GM18519 (cell line): Measurements from ENCODE around the gene ANAPC10.

ENCODE experiments used
- ATAC-seq: cut with Tn5 transposase; IDR thresholded peaks from one replicate; pipeline ENCODE4 v1.9.1; 2021; ENCODE audit warnings: mild to moderate bottlenecking, moderate library complexity; ENCODE audit not compliant: unreplicated experiment, low FRiP score

ANAPC10 gene

DNA sequence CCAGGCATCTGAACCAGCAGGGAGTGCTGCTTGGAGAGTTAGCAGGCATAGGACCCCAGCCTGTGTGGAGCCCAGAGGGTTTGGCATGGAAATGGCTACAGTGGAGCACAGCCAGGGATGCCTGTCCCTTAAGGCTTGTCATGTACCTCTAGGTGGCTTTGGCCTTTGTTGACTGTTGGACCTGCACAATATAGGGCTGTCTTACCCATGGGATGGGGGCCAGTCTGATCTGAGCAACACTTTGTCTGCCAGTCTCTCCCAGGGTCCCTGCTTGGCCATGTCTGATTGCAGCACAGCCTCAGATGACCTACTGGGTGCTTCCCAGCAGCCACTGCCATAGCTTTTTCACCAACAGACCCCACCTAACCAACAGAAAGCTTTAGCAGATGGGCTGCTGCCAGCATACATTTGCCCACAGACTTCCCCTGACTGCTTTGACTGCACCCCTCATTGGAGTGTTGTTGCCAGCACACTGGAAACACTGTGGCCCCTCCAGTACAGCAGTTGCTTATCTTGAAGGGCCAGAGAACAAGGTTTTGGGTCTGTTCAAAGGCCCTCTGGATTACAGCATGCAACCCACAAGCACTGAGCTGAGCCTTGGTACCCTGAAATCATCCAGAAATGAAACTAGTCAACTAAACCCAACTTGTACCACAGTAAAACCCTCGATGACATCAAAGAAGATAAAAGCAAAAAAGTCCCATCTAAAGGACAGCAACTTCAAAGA is 22.1 kb downstream of the ANAPC10 start:
- ATAC-seq = no peak

DNA sequence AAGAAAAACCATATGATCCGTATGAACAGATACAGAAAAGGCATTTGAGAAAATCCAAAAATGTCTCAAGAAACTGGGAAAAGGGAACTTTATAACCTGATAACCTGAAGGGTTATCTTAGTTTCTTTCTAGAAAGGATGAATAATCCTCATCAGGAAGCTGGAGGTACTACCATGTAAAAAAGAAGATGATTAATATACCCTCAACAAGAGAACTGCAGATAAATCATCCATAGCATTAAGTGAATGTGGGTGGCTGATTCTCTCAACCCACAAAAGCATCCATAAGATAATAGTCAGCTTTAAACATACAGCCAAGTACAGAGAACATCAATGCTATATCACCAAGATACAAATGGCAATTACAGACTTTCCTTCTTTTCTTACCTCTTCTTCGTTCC is 26.4 kb downstream of the ANAPC10 start:
- no peak for ATAC-seq

DNA sequence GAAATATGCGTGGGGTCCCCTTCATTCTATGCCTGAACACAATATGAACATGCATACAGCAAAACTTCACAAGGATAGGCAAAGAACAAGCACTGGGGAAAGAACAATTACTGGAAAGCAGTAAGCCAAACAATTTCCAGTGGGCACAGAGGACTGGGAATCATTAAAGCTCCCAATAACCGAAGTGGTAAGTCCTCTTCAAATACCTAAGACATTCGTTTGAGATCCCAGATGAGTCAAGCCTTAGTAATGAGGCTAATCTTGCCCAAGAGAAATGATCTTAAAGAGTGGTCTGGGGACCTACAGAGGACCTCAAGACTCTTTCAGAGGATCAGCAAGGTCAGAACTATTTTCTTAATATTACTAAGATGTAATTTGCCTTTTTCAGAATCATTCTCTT is 28.6 kb downstream of the ANAPC10 start:
- no peak for ATAC-seq

DNA sequence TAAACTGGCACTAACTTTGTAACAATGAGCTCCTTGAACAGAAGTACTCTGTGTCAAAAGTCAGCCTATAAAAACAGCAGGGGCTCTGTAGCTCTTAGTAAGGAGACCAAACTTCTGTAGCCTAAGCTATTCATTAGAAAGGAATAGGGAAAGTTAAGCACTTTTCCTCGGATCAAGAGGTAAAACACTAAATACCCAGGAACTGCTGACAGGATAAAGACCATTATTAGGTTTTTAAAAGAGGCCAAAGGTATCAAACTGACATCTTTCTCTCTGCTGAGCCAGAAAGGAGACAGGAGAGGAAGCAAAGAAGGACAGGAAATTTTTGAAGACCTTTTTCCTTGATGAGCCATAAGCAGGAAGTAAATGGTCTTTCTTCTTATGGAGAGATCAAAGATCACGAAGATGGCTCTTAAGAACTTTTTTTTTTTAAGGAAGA is 31.9 kb downstream of the ANAPC10 start:
- no peak for ATAC-seq

DNA sequence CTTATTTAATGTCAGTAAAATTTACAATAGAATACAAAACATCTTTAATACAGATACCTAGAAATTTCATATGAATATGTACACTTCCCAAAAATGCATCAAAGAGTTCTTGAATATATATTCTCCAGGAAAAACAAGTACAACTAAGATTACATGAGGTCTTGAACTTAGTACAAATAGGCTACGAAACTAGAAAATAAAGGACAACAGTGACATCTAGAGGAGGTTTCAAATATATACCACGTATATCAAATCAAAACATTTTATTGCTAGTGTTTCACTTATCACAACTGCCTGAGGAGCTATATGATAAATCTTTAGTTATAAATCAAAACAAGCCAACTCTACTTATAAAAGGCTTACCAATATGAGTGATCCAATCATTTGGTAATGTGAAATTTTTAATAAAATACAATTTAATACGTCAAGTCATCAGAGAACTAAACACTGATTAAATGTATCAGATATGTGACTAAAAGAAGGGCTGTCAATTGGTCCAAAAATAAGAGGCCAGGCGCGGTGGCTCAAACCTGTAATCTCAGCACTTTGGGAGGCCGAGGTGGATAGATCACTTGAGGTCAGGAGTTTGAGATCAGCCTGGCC is 36.6 kb downstream of the ANAPC10 start:
- ATAC-seq = peak; percentile 73

DNA sequence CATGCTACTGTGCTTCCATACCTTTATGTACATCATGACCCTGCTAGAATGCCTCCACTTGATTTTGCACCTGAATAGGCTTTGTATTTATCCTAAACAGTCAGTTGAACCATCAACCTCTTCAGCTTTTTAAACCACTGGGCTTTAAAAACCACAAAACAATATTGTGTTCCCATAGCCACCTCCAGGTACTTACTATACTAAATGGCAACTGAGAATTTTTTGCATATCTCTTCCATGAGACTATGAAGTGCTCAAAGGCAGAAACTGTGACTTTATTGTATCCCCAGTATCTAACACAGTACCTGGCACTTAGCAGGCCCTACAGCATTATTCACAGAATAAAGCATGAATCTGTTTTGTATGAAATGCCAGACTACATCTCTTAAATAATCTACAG is 39.7 kb downstream of the ANAPC10 start:
- no peak for ATAC-seq

DNA sequence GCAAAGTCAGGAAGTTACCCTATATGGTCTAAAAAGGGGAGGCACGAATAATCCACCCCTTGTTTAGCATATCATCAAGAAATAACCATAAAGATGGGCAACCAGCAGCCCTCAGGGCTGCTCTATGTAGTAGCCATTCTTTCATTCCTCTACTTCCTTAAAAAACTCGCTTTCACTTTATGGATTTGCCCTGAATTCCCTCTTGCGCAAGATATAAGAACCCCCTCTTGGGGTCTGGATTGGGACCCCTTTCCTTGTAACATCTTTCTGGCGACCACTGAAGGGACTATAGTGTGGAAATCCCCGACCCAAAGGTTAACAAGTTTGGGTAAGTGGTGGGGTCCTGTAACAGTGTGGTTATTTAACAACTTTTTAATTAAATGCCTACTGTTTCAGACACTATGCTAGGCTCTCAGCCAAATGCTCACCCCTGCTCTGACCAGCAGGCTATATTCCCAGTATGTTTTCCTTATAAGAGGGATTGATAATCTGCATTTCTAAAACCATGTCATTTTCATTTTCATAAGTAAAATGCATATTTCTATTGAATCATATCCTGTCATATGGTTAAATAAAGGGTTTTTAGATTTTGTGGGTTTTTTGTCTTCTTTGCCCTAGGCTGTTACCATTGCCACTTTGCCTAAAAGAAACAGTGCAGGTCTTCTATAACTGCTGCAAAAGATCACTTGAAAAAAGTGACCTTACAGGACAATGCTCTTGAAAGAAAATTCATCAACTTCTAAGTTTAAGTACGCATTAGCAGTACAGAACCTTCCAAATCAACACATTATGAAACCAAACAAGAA is 41.5 kb downstream of the ANAPC10 start:
- no peak for ATAC-seq

DNA sequence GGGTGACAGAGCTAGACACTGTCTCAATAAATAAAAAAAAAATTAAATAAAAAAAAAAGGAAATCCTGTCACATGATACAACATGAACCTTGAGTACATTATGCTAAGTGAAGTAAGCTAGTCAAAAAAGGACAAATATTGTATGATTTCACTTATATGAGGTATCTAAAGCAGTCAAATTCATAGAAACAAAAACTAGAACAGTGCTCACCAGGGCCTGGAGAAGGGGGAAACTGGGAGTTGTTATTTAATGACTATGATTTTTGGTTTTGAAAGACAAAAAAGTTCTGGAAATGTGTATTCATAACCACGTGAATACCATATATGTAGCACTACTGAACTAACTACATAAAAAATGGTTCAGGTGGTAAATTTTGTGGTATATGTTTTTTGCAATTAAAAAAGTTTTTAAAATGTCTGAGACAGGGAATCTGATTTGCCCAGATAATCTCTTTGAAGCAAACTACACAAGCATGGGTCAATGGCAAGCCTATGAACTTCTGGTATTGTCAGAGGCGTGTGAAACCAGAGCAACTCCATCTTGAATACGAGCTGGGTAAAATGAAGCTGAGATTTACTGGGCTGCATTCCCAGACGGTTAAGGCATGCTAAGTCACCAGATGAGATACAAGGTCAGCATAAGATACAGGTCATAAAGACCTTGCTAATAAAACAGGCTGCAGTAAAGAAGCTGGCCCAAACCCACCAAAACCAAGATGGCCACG is 42.3 kb downstream of the ANAPC10 start:
- no peak for ATAC-seq

DNA sequence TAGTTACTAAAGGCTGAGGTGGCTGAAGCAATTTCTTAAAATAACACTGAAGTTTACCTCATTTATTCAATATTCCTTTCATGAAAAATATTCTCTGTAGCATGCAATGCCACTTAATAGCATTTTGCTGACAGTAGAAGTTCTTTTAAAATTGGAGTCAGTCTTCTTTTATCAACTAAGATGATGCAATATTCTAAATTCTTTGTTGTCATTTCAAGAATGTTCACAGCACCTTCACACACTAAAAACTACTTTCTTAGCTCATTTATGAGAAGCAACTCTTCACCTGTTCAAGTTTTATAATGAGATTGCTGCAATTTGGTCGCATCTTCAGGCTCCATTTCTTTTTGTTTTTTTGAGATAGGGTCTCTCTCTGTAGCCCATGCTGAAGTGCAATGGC is 48.8 kb downstream of the ANAPC10 start:
- no peak for ATAC-seq

DNA sequence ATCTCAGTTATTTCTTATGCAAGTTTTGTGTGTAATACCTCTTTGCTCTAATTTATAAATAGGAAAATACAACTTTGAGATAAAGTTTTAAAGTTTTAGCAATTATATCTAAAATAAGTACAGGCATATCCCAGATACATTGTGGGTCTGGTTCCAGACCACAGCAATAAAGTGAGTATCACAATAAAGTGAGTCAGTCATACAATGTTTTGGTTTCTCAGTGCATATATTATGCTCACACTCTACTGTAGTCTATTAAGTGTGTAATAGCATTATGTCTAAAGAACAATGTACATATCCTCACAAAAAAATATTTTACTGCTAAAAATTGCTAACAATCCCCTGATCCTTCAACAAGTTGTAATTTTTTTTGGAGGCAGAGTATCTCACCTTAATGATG is 49.2 kb downstream of the ANAPC10 start:
- ATAC-seq = no peak

DNA sequence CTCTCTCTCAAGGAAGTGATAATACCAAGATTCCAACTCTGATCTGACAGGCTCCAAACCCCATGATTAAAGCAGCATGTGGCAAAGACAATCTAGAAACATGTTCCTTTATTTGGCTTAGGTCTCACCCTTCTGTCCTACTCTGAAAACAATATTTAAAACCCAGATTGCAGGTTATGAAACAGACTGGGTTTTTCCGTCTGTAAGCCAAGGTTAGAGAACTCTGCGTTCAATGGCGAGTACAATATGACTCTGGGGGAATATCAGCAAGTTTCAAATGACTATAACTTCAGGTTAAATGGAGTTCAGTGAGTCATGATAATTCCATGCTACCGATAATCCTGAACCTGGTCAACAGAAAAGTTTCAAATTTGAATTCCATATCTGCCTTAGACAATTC is 50.8 kb downstream of the ANAPC10 start:
- peak; percentile 45 for ATAC-seq

DNA sequence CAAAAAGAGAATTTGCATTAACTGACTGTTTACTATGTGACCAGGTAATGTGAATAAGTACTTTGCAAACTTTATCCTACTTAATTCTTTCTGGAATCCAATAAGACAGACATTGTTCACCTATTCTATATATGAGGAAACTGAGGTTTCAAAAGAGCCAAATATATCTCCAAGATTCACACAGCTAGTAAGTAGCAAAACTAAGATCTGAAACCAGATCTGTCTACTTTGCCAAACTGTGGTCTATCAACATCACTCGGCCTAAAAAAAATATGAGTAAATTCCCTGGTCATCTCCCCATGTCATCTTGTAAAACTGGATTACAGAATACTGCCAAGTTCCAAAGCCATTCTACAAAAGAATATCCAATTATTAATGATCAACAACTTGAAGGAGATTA is 52.8 kb downstream of the ANAPC10 start:
- ATAC-seq = no peak

DNA sequence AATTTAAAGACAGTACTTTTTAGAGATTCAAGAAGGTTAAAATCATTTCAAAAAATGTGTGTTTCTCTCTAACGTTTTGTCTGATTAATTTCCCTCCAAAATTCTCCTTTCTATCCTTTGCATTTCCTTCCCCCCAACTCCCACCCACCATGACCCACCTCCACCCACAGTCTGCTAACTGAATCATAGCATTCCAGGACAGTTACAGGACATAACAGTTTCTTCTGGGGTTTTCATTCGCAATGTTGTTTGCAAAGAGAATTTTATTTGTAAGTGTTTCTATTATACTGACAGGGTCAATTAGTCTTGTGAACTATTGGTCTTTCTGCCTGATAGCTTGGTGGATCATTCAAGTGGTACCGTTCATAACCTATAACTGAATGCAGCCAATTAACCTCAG is 53.7 kb downstream of the ANAPC10 start:
- no peak for ATAC-seq

DNA sequence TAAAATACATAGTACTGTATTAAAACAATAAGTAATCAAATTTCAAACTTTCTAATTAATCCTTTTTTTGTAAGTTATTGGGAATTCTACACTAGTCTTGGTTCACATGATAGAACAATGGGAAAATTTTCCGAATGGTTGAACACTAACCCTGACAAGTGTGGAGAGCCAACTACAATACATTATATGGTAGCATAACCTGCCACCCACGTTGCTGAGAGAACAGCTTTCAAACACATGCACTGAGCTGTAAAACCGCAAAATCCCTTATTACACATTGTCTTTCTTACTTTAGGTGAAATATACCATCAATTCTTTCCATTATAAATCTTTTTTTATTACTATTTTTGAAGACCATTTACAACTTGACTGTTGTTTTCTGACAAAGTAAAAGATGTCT is 54.7 kb downstream of the ANAPC10 start:
- no peak for ATAC-seq

DNA sequence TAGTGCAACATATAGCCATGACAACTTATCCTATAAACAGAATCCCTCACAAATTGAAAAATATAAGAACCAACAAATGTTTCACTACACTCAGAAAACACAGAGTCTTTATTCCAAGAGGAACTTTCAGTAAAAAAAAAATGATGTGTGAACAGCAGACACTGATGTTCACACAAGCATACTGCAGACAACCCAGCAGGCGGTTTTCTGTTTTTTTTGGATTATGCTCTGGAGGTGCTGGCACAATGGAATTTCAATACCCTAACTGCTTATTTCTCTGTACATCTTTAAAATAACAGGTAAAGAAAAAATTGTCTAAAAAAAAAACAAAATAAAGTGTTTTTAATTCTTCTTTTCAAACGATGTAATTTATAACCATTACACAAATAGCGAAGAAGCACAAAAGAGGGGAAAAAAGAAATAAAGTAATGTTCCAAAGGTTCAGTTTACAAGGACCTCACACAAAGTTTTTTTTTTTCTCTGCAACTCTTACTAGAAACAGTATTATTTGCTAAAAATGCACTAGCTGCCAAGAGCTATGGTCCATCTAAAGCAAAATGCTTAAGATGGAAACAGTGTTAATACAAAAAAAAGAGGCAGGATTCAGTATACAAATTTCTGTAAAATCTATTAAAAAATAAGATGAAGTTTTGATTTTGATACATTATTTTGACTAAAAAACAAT is 55.3 kb downstream of the ANAPC10 start:
- no peak for ATAC-seq

DNA sequence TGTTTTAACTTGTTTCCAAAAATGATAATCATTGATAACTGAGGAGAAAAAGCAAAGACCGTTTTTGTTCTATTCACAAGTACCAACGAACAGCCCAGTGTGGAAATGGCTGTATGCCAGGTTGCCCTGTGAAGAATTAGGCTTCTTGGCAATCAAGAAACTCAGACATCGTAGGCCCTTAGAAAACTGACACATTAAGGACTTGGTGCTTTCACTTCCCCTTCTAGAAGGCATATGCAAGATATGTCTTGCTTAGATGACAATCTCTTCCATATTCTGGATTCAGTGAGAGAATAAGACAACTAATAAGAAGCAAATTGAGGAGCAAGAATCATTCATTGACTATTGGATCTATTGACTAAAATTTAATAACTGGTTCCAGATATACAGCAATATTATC is 56.6 kb downstream of the ANAPC10 start:
- peak; percentile 98 for ATAC-seq

DNA sequence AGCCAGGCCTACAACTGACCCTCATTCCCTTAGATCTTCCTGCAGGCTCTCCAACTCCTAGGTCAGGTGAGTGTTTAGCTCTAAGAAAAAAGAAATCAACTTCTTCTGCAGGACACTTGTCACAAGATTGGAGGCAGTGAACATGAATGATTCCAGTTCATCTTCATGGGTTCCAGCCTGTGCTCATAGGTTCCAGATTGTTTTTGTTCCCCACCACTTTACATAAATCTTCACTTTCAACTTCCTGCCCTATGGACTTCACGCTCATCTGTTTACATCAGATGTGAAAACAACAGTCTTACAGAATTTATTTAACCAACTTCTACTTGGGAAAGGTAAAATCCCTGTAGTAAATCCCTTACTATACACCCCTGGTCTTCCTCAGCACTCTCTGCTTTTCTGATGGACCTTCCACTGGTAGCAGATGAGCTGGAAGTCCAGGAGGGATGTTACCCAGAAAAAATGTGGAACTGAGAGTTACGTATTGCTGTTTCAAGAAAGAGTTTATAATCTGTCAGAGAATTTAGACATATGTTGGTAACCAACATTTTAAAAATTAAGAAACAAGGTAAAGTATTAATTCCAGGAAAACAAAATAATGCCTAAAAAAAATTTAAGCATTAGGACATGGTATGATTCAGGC is 62.4 kb downstream of the ANAPC10 start:
- ATAC-seq = no peak

DNA sequence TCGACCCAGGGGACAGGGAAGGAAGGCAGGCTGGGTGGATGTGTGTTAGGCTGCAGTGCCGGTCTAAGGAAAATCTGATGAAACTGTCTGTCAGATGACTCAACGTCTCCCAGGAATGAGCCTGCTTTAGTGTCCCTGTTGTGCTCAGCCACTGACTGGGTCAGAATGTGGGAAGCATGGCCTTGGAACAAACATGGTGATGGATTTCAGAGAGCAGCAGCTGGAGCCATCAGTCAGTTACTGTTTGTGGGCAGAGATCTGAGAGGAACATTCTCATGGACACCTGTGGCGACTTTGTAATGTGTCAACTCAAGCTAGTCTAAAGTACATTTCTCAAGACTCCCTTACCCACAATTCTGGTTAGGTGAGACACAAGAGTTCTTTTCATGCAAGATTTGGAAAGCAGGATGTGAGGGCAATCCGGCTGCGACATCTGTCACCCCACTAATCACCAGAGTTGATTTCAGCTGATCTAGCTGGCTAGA is 63.2 kb downstream of the ANAPC10 start:
- ATAC-seq = no peak

DNA sequence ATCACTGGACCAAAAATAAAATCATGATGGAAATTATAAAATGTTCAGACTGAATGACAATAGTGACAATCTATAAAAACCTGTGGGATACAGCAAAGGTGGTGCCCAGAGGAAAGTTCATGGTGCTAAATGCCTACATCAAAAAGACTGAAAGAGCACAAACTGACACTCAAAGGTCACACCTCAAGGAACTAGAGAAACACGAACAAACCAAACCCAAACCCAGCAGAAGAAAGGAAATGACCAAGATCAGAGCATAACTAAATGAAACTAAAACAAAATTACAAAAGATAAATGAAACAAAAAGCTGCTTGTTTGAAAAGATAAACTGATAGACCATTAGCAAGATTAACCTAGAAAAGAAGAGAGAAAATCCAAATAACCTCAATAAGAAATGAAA is 78.7 kb downstream of the ANAPC10 start:
- no peak for ATAC-seq

DNA sequence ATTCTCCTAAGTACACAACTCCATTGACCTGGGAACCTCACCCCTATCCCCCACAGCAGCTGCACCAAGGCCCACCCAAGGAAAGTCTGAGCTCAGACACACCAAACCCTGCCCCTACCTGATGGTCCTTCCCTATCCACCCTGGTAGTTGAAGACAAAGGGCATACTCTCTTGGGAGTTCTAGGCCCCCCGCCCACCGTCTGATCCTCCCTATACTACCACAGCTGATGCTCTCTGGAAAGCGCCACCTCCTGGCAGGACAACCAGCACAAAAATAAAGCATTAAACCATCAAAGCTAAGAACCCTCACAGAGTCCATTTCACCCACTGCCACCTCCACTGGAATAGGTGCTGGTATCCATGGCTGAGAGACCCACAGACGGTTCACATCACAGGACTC is 83.6 kb downstream of the ANAPC10 start:
- ATAC-seq = no peak
